Mucosa of descending colon (tissue), 3 donors: ENCODE data around the gene LRP3. TPM values are rescaled to one million over a fixed set of nuclear protein-coding genes. Genes with fewer than 3 reads are reported as not detected.
A peak's percentile ranks its signal among the peaks of the same experiment; 100 is the strongest.

Experiments
- ATAC-seq: fragments of 200-7000 bp; cut with Tn5 transposase; one replicate; pipeline ENCODE4 v1.9.1; 2020; ENCODE audit warnings: mild to moderate bottlenecking, moderate library complexity
- DNase-seq, 3 donors: peaks; one replicate each; pipeline ENCODE4 v3.0.0-alpha.2; 2020
- H3K36me3 ChIP-seq: fragments of 200-600 bp; one replicate; pipeline ENCODE4 v1.8.0; 2021; ENCODE audit warnings: low read depth, mild to moderate bottlenecking
- H3K4me1 ChIP-seq: fragments of 200-600 bp; one replicate; pipeline ENCODE4 v1.8.0; 2021; ENCODE audit warnings: low read depth, mild to moderate bottlenecking
- H3K4me3 ChIP-seq: fragments of 200-600 bp; one replicate; pipeline ENCODE4 v1.8.0; 2021; ENCODE audit warnings: mild to moderate bottlenecking
- H3K9me3 ChIP-seq: fragments of 200-600 bp; one replicate; pipeline ENCODE4 v1.8.0; 2021; ENCODE audit warnings: mild to moderate bottlenecking
- intact Hi-C, 2 donors: fragments of 100-400 bp; cut with DNase I in 1 of 2; cut with micrococcal nuclease in 1 of 2; formaldehyde crosslinking; loops; one replicate each; pipeline versions ENCODE4 v1.11.0 to v1.11.1; 2022; cut with DNase I, micrococcal nuclease
- total RNA-seq, 3 donors: library from RNA; stranded (reverse); fragmentation: NEBNext Ultra II Directional in 2 of 3; extraction: Animal tissue kit (Norgen Biotek cat#: 25700) in 2 of 3; gene quantifications; one replicate each; pipeline versions ENCODE4 v1.2.1 to v1.2.4, GENCODE V29; 2021 to 2023
- TF ChIP-seq, protein P1 (sequence below): fragments of 200-600 bp; IDR thresholded peaks from one replicate; pipeline ENCODE4 v1.8.0; 2022; ENCODE audit warnings: antibody characterized with exemption, mild to moderate bottlenecking
- donor health status: DM: no; HTN: no; CAD: no; lungs with moderate emphysema.
- donor health status: DM: no; HTN: no; CAD: no.
- donor health status: DM: no; HTN: yes; CAD: no.

The LRP3 gene
- total RNA-seq, 3 donors from 2014 or later = 6.2 to 26.2 (median 7.4) TPM

DNA sequence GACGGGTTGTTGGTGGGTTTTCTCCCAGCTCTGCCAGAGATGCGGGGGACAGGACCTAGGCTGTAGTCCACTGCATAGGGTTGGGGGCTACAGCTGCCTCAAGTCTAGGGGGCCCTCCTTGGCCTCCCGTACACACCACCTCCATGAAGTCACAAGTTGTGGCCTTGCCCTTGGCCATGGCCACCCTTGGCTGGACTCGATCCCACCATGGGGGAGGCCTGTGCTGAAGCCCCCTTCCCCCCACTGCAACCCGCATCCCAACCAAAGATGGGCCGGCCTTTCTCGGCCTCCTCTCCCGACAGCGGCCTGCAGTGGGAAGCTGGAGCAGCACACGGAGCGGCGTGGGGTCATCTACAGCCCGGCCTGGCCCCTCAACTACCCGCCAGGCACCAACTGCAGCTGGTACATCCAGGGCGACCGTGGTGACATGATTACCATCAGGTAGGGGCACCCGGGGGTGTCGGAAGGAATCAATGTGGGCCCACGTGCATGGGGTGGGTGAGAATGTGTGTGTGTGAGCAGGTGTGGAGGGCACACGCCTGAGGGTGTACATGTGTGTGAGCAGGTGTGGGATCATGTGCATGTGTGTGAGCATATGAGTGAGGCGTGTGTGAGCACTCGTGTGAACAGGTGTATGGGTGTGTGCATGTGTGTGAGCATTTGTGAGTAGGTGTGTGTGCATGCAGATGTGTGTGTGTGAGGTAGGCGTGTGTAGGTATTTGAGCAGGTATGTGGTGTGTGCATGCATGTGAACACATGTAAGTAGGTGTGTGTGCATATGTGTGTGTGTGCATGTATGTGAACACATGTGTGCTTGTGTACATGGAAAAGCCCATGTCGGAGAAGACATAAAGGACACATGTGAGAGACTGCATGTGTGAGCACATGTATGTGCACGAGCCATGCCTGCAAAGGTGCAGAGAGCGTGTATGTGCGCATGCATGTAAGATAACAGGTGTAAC is 8.7 kb downstream of the LRP3 start:
- Histone ChIP-seq H3K9me3 (no peaks in the 10 kb centered on the region), H3K36me3 (no peaks in the 10 kb centered on the region), H3K4me3 (no peak overlapping the region), H3K4me1 (no peaks in the 10 kb centered on the region)
- ATAC-seq (no peak), DNase-seq (peak in 1 of 3 donors; percentile 41)
- TF ChIP-seq, protein P1, sequence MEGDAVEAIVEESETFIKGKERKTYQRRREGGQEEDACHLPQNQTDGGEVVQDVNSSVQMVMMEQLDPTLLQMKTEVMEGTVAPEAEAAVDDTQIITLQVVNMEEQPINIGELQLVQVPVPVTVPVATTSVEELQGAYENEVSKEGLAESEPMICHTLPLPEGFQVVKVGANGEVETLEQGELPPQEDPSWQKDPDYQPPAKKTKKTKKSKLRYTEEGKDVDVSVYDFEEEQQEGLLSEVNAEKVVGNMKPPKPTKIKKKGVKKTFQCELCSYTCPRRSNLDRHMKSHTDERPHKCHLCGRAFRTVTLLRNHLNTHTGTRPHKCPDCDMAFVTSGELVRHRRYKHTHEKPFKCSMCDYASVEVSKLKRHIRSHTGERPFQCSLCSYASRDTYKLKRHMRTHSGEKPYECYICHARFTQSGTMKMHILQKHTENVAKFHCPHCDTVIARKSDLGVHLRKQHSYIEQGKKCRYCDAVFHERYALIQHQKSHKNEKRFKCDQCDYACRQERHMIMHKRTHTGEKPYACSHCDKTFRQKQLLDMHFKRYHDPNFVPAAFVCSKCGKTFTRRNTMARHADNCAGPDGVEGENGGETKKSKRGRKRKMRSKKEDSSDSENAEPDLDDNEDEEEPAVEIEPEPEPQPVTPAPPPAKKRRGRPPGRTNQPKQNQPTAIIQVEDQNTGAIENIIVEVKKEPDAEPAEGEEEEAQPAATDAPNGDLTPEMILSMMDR = no peak
- intact Hi-C loops = no loop called here

DNA sequence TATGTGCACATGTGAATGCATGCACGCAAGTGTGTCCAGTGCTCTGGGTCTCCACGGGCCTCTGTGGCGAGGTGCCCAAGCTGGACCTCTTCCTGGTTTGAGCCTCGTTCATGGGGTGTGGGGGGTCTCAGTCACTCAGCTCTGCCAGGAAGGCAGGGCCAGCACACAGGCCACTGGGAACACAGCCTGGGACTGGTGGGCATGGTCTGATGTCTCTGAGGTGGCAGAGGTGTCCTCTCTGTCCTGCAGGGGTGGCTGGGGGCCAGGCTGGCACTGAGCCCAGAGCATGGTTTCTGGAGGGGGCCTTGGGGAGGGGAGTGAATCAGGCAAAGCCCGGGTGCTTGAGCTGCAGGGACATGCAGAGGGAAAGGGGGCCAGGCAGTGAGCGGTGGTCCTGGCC is 9.4 kb downstream of the LRP3 start:
- DNase-seq = peak in 1 of 3 donors; percentile 22
- H3K4me1 ChIP-seq = no peaks in the 10 kb centered on the region
- TF ChIP-seq, protein P1 = no peak
- no peaks in the 10 kb centered on the region for H3K36me3 ChIP-seq
- no peak for ATAC-seq
- H3K9me3 ChIP-seq = no peaks in the 10 kb centered on the region
- intact Hi-C loops = no loop called here
- no peak overlapping the region for H3K4me3 ChIP-seq

DNA sequence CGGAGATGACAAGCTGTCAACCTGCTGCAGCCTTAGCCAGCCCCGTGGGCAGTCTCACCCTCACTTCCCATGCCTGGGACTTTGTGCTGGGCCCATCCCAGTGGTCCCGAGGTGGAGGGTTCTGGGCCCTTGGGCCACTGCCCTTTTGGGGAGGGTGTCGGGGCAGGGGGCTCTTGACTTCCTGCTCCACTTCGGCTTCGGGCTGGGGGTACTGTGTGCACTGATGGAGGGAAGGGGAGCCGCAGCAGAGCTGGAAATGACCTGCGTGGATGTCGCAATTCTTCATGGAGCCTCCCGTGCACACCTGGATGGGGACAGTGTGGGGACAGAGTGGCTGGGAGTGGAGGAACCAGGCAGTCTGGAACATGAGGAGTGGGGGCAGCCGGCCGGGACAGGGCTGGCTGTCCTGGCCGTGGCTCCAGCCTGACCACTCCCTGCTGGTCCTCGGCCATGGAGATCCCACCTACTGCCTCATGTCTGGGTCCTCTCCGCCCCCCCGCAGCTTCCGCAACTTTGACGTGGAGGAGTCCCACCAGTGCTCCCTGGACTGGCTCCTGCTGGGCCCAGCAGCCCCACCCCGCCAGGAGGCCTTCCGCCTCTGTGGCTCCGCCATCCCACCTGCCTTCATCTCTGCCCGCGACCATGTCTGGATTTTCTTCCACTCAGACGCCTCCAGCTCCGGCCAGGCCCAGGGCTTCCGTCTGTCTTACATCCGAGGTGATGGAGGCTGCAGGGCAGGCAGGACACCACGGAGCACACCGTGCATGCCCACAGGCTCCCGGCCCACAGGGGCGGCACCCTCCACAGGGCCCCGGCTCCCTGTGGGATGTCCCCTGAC is 10.2 kb downstream of the LRP3 start:
- no peaks in the 10 kb centered on the region for H3K4me1 ChIP-seq
- no peak for ATAC-seq
- DNase-seq = peak in 1 of 3 donors; percentile 40
- TF ChIP-seq, protein P1 = no peak
- no peak overlapping the region for H3K4me3 ChIP-seq
- no peaks in the 10 kb centered on the region for H3K36me3 ChIP-seq
- intact Hi-C loops = no loop called here
- no peaks in the 10 kb centered on the region for H3K9me3 ChIP-seq

DNA sequence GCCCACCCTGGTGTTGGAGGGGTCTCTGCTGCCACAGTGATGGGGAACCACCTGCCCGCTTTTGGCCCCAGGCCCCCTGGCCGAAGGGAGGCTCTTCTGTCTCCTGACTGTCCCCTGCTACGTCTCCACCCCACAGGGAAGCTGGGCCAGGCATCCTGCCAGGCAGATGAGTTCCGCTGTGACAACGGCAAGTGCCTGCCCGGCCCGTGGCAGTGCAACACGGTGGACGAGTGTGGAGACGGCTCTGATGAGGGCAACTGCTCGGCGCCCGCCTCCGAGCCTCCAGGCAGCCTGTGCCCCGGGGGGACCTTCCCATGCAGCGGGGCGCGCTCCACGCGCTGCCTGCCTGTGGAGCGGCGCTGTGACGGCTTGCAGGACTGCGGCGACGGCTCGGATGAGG is 11.0 kb downstream of the LRP3 start:
- DNase-seq (peak in 1 of 3 donors; percentile 45), ATAC-seq (no peak)
- H3K4me1 ChIP-seq = no peaks in the 10 kb centered on the region
- no peak overlapping the region for H3K4me3 ChIP-seq
- no peaks in the 10 kb centered on the region for H3K9me3 ChIP-seq
- intact Hi-C loops = no loop called here
- H3K36me3 ChIP-seq = no peaks in the 10 kb centered on the region
- TF ChIP-seq, protein P1 = no peak

DNA sequence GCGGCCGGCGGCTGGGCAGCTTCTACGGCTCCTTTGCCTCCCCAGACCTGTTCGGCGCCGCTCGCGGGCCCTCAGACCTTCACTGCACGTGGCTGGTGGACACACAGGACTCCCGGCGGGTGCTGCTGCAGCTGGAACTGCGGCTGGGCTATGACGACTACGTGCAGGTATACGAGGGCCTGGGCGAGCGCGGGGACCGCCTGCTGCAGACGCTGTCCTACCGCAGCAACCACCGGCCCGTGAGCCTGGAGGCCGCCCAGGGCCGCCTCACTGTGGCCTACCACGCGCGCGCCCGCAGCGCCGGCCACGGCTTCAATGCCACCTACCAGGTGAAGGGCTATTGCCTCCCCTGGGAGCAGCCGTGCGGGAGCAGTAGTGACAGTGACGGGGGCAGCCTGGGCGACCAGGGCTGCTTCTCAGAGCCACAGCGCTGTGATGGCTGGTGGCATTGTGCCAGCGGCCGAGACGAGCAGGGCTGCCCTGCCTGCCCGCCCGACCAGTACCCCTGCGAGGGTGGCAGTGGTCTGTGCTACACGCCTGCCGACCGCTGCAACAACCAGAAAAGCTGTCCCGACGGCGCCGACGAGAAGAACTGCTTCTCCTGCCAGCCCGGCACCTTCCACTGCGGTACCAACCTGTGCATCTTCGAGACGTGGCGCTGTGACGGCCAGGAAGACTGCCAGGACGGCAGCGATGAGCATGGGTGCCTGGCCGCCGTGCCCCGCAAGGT is 11.6 kb downstream of the LRP3 start:
- no peaks in the 10 kb centered on the region for H3K36me3 ChIP-seq

More for the DNA sequence above, 11.6 kb downstream of the LRP3 start:
- Histone ChIP-seq H3K9me3 (no peaks in the 10 kb centered on the region), H3K4me3 (no peak overlapping the region), H3K4me1 (no peaks in the 10 kb centered on the region)
- ATAC-seq = no peak
- DNase-seq = peak in 1 of 3 donors; percentile 41
- TF ChIP-seq, protein P1 = no peak
- intact Hi-C loops = no loop called here
